HEK293 (cell line): Measurements from ENCODE around the gene B4GALT3.

Experiments
- CTCF ChIA-PET: fragments of 350-600 bp; formaldehyde crosslinking; extraction: SDS; loops from one replicate; lab custom pipeline; 2021; ENCODE audit warnings: antibody characterized with exemption; lab: Yijun Ruan, JAX
- POLR2A ChIA-PET: fragments of 300-600 bp; formaldehyde crosslinking; extraction: SDS; loops from one replicate; lab custom pipeline; 2020; ENCODE audit warnings: antibody characterized with exemption, inconsistent platforms; lab: Yijun Ruan, JAX
- H3K27ac ChIP-seq: fragments of 200-500 bp; sonication (Bioruptor generic); 2 replicates; pipeline ENCODE4 v1.5.1; 2014; ENCODE audit warnings: low read depth, low read length, control low read depth, inconsistent platforms; ENCODE audit errors: extremely low read depth
- H3K36me3 ChIP-seq, 2 experiments: fragments of 200-500 bp in 1 of 2; sonication (Bioruptor generic) in 1 of 2; 1 replicate in 1 of 2; 2 replicates in 1 of 2; pipeline ENCODE4 v1.5.1; 2014 to 2017; ENCODE audit warnings: inconsistent platforms in 2 of 2, low read length in 2 of 2; ENCODE audit not compliant: control insufficient read depth in 2 of 2, insufficient read depth in 1 of 2
- H3K4me1 ChIP-seq: fragments of 200-500 bp; sonication (Bioruptor generic); 2 replicates; pipeline ENCODE4 v1.5.1; 2014; ENCODE audit warnings: mild to moderate bottlenecking, low read length, inconsistent platforms; ENCODE audit not compliant: control insufficient read depth, insufficient read depth
- H3K4me3 ChIP-seq: 2 replicates; pipeline ENCODE4 v1.5.1; 2011; ENCODE audit warnings: low read depth, mild to moderate bottlenecking, control low read depth, low read length, moderate library complexity
- H3K9me3 ChIP-seq: fragments of 200-500 bp; sonication (Bioruptor generic); 2 replicates; pipeline ENCODE4 v1.5.1; 2014; ENCODE audit warnings: low read depth, low read length, inconsistent platforms; ENCODE audit not compliant: control insufficient read depth, insufficient read depth
- BCL11A ChIP-seq: fragments of 450-650 bp; formaldehyde crosslinking; IDR thresholded peaks from 2 replicates; pipeline ENCODE4 v1.5.1; 2016; ENCODE audit warnings: low read depth, missing biosample characterization, missing genetic modification characterization
- GFI1B ChIP-seq: fragments of 450-650 bp; formaldehyde crosslinking; IDR thresholded peaks from 2 replicates; pipeline ENCODE4 v1.5.1; 2016; ENCODE audit warnings: missing biosample characterization, missing genetic modification characterization
- KLF10 ChIP-seq: fragments of 450-650 bp; IDR thresholded peaks from 2 replicates; pipeline ENCODE4 v1.5.1; 2018; ENCODE audit warnings: missing biosample characterization, mild to moderate bottlenecking, missing genetic modification characterization
- KLF16 ChIP-seq: fragments of 450-650 bp; formaldehyde crosslinking; IDR thresholded peaks from 2 replicates; pipeline ENCODE4 v1.5.1; 2017; ENCODE audit warnings: missing biosample characterization, missing genetic modification characterization
- MEIS1 ChIP-seq: sonication (generic); formaldehyde crosslinking; IDR thresholded peaks from 2 replicates; pipeline ENCODE4 v1.8.1; 2022; ENCODE audit warnings: missing genetic modification reagents, mild to moderate bottlenecking, borderline replicate concordance
- REST ChIP-seq: fragments of 450-650 bp; formaldehyde crosslinking; IDR thresholded peaks from 2 replicates; pipeline ENCODE4 v1.5.1; 2016; ENCODE audit warnings: missing biosample characterization, missing genetic modification characterization
- SCRT2 ChIP-seq: fragments of 450-650 bp; formaldehyde crosslinking; IDR thresholded peaks from 2 replicates; pipeline ENCODE4 v1.5.1; 2016; ENCODE audit warnings: missing biosample characterization, missing genetic modification characterization
- YY2 ChIP-seq: fragments of 450-650 bp; formaldehyde crosslinking; IDR thresholded peaks from 2 replicates; pipeline ENCODE4 v1.5.1; 2016; ENCODE audit warnings: missing biosample characterization, missing genetic modification characterization
- ZBTB7A ChIP-seq: fragments of 450-650 bp; formaldehyde crosslinking; IDR thresholded peaks from 2 replicates; pipeline ENCODE4 v1.5.1; 2016; ENCODE audit warnings: low read depth, missing biosample characterization, missing genetic modification characterization
- ZFP41 ChIP-seq: fragments of 450-650 bp; formaldehyde crosslinking; IDR thresholded peaks from 2 replicates; pipeline ENCODE4 v1.5.1; 2016; ENCODE audit warnings: missing biosample characterization, missing genetic modification characterization, borderline replicate concordance
- ZNF148 ChIP-seq: fragments of 450-650 bp; formaldehyde crosslinking; IDR thresholded peaks from 2 replicates; pipeline ENCODE4 v1.5.0; 2017; ENCODE audit warnings: missing biosample characterization, missing genetic modification characterization, borderline replicate concordance
- ZNF157 ChIP-seq: fragments of 450-650 bp; formaldehyde crosslinking; IDR thresholded peaks from 2 replicates; pipeline ENCODE4 v1.5.1; 2016; ENCODE audit warnings: missing biosample characterization, missing genetic modification characterization
- ZNF184 ChIP-seq: fragments of 450-650 bp; IDR thresholded peaks from 2 replicates; pipeline ENCODE4 v1.5.1; 2018; ENCODE audit warnings: missing biosample characterization, mild to moderate bottlenecking, missing genetic modification characterization
- ZNF2 ChIP-seq: fragments of 450-650 bp; formaldehyde crosslinking; IDR thresholded peaks from 2 replicates; pipeline ENCODE4 v1.5.1; 2016; ENCODE audit warnings: missing biosample characterization, missing genetic modification characterization
- ZNF24 ChIP-seq: fragments of 450-650 bp; formaldehyde crosslinking; IDR thresholded peaks from 2 replicates; pipeline ENCODE4 v1.5.1; 2016; ENCODE audit warnings: missing biosample characterization, missing genetic modification characterization
- ZNF341 ChIP-seq: fragments of 450-650 bp; formaldehyde crosslinking; IDR thresholded peaks from 2 replicates; pipeline ENCODE4; 2016; ENCODE audit warnings: low read depth, missing biosample characterization, missing genetic modification characterization
- ZNF350 ChIP-seq: fragments of 450-650 bp; formaldehyde crosslinking; IDR thresholded peaks from 2 replicates; pipeline ENCODE4 v1.5.0; 2017; ENCODE audit warnings: missing biosample characterization, mild to moderate bottlenecking, missing genetic modification characterization
- ZNF433 ChIP-seq: fragments of 450-650 bp; formaldehyde crosslinking; IDR thresholded peaks from 2 replicates; pipeline ENCODE4 v1.5.1; 2016; ENCODE audit warnings: missing biosample characterization, missing genetic modification characterization, low read depth
- ZNF449 ChIP-seq: fragments of 450-650 bp; formaldehyde crosslinking; IDR thresholded peaks from 2 replicates; pipeline ENCODE4 v1.5.1; 2017; ENCODE audit warnings: missing biosample characterization, mild to moderate bottlenecking, missing genetic modification characterization, moderate library complexity
- ZNF510 ChIP-seq: fragments of 450-650 bp; formaldehyde crosslinking; IDR thresholded peaks from 2 replicates; pipeline ENCODE4 v1.5.1; 2018; ENCODE audit warnings: mild to moderate bottlenecking, missing genetic modification characterization, missing biosample characterization; ENCODE audit not compliant: insufficient replicate concordance
- ZNF626 ChIP-seq: fragments of 450-650 bp; sonication (Bioruptor Pico); formaldehyde crosslinking; IDR thresholded peaks from 2 replicates; pipeline ENCODE4 v1.5.1; 2018; ENCODE audit warnings: missing biosample characterization, missing genetic modification characterization, inconsistent platforms
- ZNF707 ChIP-seq: fragments of 450-650 bp; formaldehyde crosslinking; IDR thresholded peaks from 2 replicates; pipeline ENCODE4 v1.5.1; 2016; ENCODE audit warnings: missing biosample characterization, missing genetic modification characterization
- ZNF777 ChIP-seq: fragments of 450-650 bp; formaldehyde crosslinking; IDR thresholded peaks from 2 replicates; pipeline ENCODE4 v1.5.1; 2017; ENCODE audit warnings: missing biosample characterization, missing genetic modification characterization, borderline replicate concordance
- ZNF791 ChIP-seq: fragments of 450-650 bp; formaldehyde crosslinking; IDR thresholded peaks from 2 replicates; pipeline ENCODE4 v1.5.1; 2016; ENCODE audit warnings: missing biosample characterization, missing genetic modification characterization
- ZXDB ChIP-seq: fragments of 450-650 bp; formaldehyde crosslinking; IDR thresholded peaks from 2 replicates; pipeline ENCODE4 v1.5.1; 2016; ENCODE audit warnings: missing biosample characterization, missing genetic modification characterization

Gene B4GALT3

GRCh38 chr1:161173711-161174110, 3.6 kb downstream of the B4GALT3 start:
- ChIA-PET CTCF (interaction anchor here (1.1 kb wide), 1 partner anchor 117 kb away, joined by 3 read pairs; no protein-coding TSS in a partner anchor), POLR2A (interaction anchor here (2.1 kb wide), 1 partner anchor 12 kb away, joined by 5 read pairs; no protein-coding TSS in a partner anchor)
- no peak overlapping the region for H3K4me3 ChIP-seq
- H3K27ac ChIP-seq: no peak overlapping the region
- H3K9me3 ChIP-seq: no peaks in the 10 kb centered on the region
- no peaks in the 10 kb centered on the region for H3K4me1 ChIP-seq
- peaks cover 16 to 72% of the 10 kb centered on the region in 2 experiments; a peak in 2 of 3 replicates for H3K36me3 ChIP-seq
- no peak for TF ChIP-seq GFI1B (tag by site-specific recombination)
- TF ChIP-seq ZBTB7A: no peak
- TF ChIP-seq ZFP41: no peak
- no peak for TF ChIP-seq REST (tag by site-specific recombination)

GRCh38 chr1:161172776-161173376, 4.4 kb downstream of the B4GALT3 start:
- H3K36me3 ChIP-seq: peaks cover 16 to 81% of the 10 kb centered on the region in 2 experiments; a peak in 2 of 3 replicates
- ChIA-PET CTCF (interaction anchor here (1.1 kb wide), 1 partner anchor 118 kb away, joined by 3 read pairs; no protein-coding TSS in a partner anchor), POLR2A (interaction anchor here (2.1 kb wide), 1 partner anchor 11 kb away, joined by 5 read pairs; no protein-coding TSS in a partner anchor)
- no peaks in the 10 kb centered on the region for H3K9me3 ChIP-seq
- TF ChIP-seq KLF16 (no peak), ZNF791 (tag by site-specific recombination) (no peak), MEIS1 (CRISPR knock-in tag) (no peak), KLF10 (tag by site-specific recombination) (no peak)
- H3K4me3 ChIP-seq: no peak overlapping the region
- no peak overlapping the region for H3K27ac ChIP-seq
- no peaks in the 10 kb centered on the region for H3K4me1 ChIP-seq

GRCh38 chr1:161172349-161172748, 5.0 kb downstream of the B4GALT3 start:
- POLR2A ChIA-PET: interaction anchor here (2.1 kb wide), 1 partner anchor 10 kb away, joined by 5 read pairs; no protein-coding TSS in a partner anchor
- Histone ChIP-seq H3K9me3 (no peaks in the 10 kb centered on the region), H3K4me1 (no peaks in the 10 kb centered on the region), H3K36me3 (peaks cover 16 to 82% of the 10 kb centered on the region in 2 experiments; a peak in 2 of 3 replicates), H3K27ac (no peak overlapping the region), H3K4me3 (no peak overlapping the region)
- CTCF ChIA-PET: interaction anchor here (0.6 to 1.1 kb wide), 3 partner anchors 20 to 141 kb away, joined by 3 to 4 read pairs (median 3); no protein-coding TSS in a partner anchor
- TF ChIP-seq ZNF449 (tag by site-specific recombination): no peak
- TF ChIP-seq ZNF510 (tag by site-specific recombination): no peak
- no peak for TF ChIP-seq ZNF433 (tag by site-specific recombination)
- TF ChIP-seq SCRT2 (tag by site-specific recombination): no peak
- no peak for TF ChIP-seq ZNF707
- no peak for TF ChIP-seq BCL11A (tag by site-specific recombination)
- no peak for TF ChIP-seq ZXDB (tag by site-specific recombination)
- TF ChIP-seq ZNF184: no peak
- no peak for TF ChIP-seq ZNF341 (tag by site-specific recombination)
- TF ChIP-seq ZNF24 (tag by site-specific recombination): no peak
- no peak for TF ChIP-seq ZNF350 (tag by site-specific recombination)
- TF ChIP-seq ZNF626: no peak
- TF ChIP-seq ZNF148 (tag by site-specific recombination): no peak
- no peak for TF ChIP-seq ZNF2
- TF ChIP-seq ZNF777 (tag by site-specific recombination): no peak
- TF ChIP-seq YY2 (tag by site-specific recombination): no peak
- TF ChIP-seq ZNF157 (tag by site-specific recombination): no peak
